HEK293T (cell line): Measurements from ENCODE around the gene FOXL2.

Experiments used
- CTBP1 ChIP-seq: fragments of 450-650 bp; IDR thresholded peaks from 2 replicates; pipeline ENCODE4 v1.6.1; 2016; ENCODE audit warnings: borderline replicate concordance
- LEF1 ChIP-seq: fragments of 450-650 bp; IDR thresholded peaks from 2 replicates; pipeline ENCODE4 v1.6.1; 2017; ENCODE audit warnings: mild to moderate bottlenecking, borderline replicate concordance
- SUZ12 ChIP-seq: fragments of 450-650 bp; IDR thresholded peaks from 2 replicates; pipeline ENCODE4 v1.6.1; 2016; ENCODE audit warnings: mild to moderate bottlenecking
- TARDBP ChIP-seq: fragments of 450-650 bp; IDR thresholded peaks from 2 replicates; pipeline ENCODE4 v1.6.1; 2016
- ZNF384 ChIP-seq: fragments of 450-650 bp; IDR thresholded peaks from 2 replicates; pipeline ENCODE4 v1.6.1; 2016

- TF ChIP-seq SUZ12 = no peak
- no peak for TF ChIP-seq CTBP1
- no peak for TF ChIP-seq LEF1
- TF ChIP-seq TARDBP = no peak
- no peak for TF ChIP-seq ZNF384
These were observed 9.3 kb downstream of the FOXL2 start for GRCh38 chr3:138937690-138938055.
